Keratinocyte (primary cell): ENCODE data around the gene FRMPD4.

Experiments
- EZH2 ChIP-seq: IDR thresholded peaks from one replicate; pipeline ENCODE4 v1.6.1; 2012; ENCODE audit warnings: inconsistent platforms, mild to moderate bottlenecking, low read length, moderate library complexity
- TF ChIP-seq, protein P1 (sequence below), 3 experiments: IDR thresholded peaks in 1 of 3; conservative IDR thresholded peaks in 1 of 3; optimal IDR thresholded peaks in 1 of 3; 2 replicates in 2 of 3; 3 replicates in 1 of 3; pipeline versions ENCODE3 to v1.5.1; 2011; ENCODE audit warnings: low read length in 3 of 3, mild to moderate bottlenecking in 3 of 3, moderate library complexity in 2 of 3, control low read depth in 1 of 3, inconsistent platforms in 1 of 3; ENCODE audit not compliant: insufficient read depth in 2 of 3; ENCODE audit errors: extremely low read depth in 1 of 3

DNA sequence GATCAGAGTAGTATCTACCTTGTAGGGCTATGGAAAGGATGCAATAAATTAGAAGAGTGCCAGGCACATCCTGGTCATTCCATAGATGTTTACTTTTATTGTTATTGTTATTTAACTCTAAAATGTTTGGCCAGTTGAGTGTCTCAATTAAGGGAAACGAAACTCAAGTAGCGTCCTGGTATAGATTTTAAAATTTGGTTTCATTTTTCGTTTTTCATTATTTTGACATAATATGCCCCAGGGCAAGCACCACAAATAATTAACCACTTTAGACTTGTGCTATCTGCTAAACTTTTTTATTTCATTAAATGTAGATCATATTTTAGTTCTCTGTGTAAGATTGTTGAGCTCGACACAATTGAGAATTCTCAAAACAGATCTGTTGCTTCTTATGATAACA, 473.2 kb downstream of the FRMPD4 start:
- TF ChIP-seq, protein P1, sequence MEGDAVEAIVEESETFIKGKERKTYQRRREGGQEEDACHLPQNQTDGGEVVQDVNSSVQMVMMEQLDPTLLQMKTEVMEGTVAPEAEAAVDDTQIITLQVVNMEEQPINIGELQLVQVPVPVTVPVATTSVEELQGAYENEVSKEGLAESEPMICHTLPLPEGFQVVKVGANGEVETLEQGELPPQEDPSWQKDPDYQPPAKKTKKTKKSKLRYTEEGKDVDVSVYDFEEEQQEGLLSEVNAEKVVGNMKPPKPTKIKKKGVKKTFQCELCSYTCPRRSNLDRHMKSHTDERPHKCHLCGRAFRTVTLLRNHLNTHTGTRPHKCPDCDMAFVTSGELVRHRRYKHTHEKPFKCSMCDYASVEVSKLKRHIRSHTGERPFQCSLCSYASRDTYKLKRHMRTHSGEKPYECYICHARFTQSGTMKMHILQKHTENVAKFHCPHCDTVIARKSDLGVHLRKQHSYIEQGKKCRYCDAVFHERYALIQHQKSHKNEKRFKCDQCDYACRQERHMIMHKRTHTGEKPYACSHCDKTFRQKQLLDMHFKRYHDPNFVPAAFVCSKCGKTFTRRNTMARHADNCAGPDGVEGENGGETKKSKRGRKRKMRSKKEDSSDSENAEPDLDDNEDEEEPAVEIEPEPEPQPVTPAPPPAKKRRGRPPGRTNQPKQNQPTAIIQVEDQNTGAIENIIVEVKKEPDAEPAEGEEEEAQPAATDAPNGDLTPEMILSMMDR (optimal IDR thresholded peaks at IDR 0.05 in 1 of 3, IDR thresholded peaks at IDR 0.05 in 1 of 3, conservative IDR thresholded peaks at IDR 0.05 in 1 of 3; ENCODE audit: extremely low read depth in 1 of 3, insufficient read depth in 2 of 3, low read length in 3 of 3) = no peak
- no peak for TF ChIP-seq EZH2
